NCI-H526 (cell line): ENCODE results near the gene SH3RF3.

Experiments used
- DNase-seq, 2 experiments: peaks; one replicate each; lab custom pipeline; 2025; lab: John Stamatoyannopoulos, UW

SH3RF3 gene

GRCh38 chr2:109396202-109397180 is 267.5 kb downstream of the SH3RF3 start:
- DNase-seq: no peak

GRCh38 chr2:109397893-109398292 is 268.9 kb downstream of the SH3RF3 start:
- DNase-seq: no peak

- DNase-seq: peak; percentile 3 to 53
Observed at GRCh38 chr2:109398366-109399015, 269.5 kb downstream of the SH3RF3 start.

GRCh38 chr2:109399066-109399465 is 270.1 kb downstream of the SH3RF3 start:
- no peak for DNase-seq

- no peak for DNase-seq
Observed at GRCh38 chr2:109400102-109400501, 271.1 kb downstream of the SH3RF3 start.

- DNase-seq: no peak
Observed at GRCh38 chr2:109401370-109401769, 272.4 kb downstream of the SH3RF3 start.

- DNase-seq: no peak
Observed at GRCh38 chr2:109402180-109402579, 273.2 kb downstream of the SH3RF3 start.

GRCh38 chr2:109402980-109403840 is 274.2 kb downstream of the SH3RF3 start:
- no peak for DNase-seq

GRCh38 chr2:109403841-109404201 is 274.8 kb downstream of the SH3RF3 start:
- no peak for DNase-seq

GRCh38 chr2:109404681-109405080 is 275.7 kb downstream of the SH3RF3 start:
- no peak for DNase-seq

GRCh38 chr2:109405873-109406272 is 276.9 kb downstream of the SH3RF3 start:
- DNase-seq: no peak

GRCh38 chr2:109406301-109406700 is 277.3 kb downstream of the SH3RF3 start:
- DNase-seq: no peak

GRCh38 chr2:109407276-109408042 is 278.5 kb downstream of the SH3RF3 start:
- DNase-seq: no peak

GRCh38 chr2:109408043-109408335 is 279.0 kb downstream of the SH3RF3 start:
- DNase-seq: no peak

- no peak for DNase-seq
Observed at GRCh38 chr2:109409321-109410038, 280.5 kb downstream of the SH3RF3 start.

- peak; percentile 42 to 64 for DNase-seq
Observed at GRCh38 chr2:109410039-109410815, 281.2 kb downstream of the SH3RF3 start.

- no peak for DNase-seq
Observed at GRCh38 chr2:109411640-109412325, 282.8 kb downstream of the SH3RF3 start.

- no peak for DNase-seq
Observed at GRCh38 chr2:109415581-109416013, 286.6 kb downstream of the SH3RF3 start.

- DNase-seq: no peak
Observed at GRCh38 chr2:109417701-109418335, 288.8 kb downstream of the SH3RF3 start.
